ENCODE data around the gene BLNK. TPM values are rescaled to one million over a fixed set of nuclear protein-coding genes. Genes with fewer than 3 reads are reported as not detected.

BLNK gene
- total RNA-seq, 1 donor from 2014 or later, result not detected

GRCh38 chr10:96289218-96289910 lies 18.0 kb upstream of the BLNK start:
- intact Hi-C loops (cut with micrococcal nuclease), result no loop called here

- intact Hi-C loops (cut with micrococcal nuclease), result no loop called here
Measured at GRCh38 chr10:96288151-96288621, 16.8 kb upstream of the BLNK start.

GRCh38 chr10:96287392-96288105 lies 16.2 kb upstream of the BLNK start:
- intact Hi-C loops (cut with micrococcal nuclease), result no loop called here

GRCh38 chr10:96285331-96285752 lies 14.0 kb upstream of the BLNK start:
- intact Hi-C loops (cut with micrococcal nuclease), result no loop called here

- intact Hi-C loops (cut with micrococcal nuclease), result no loop called here
Measured at GRCh38 chr10:96283756-96284155, 12.4 kb upstream of the BLNK start.

GRCh38 chr10:96283351-96283750 lies 12.0 kb upstream of the BLNK start:
- intact Hi-C loops (cut with micrococcal nuclease), result no loop called here

- intact Hi-C loops (cut with micrococcal nuclease), result no loop called here
Measured at GRCh38 chr10:96281444-96282029, 10.2 kb upstream of the BLNK start.

GRCh38 chr10:96280859-96281258 lies 9.5 kb upstream of the BLNK start:
- intact Hi-C loops (cut with micrococcal nuclease), result no loop called here

- intact Hi-C loops (cut with micrococcal nuclease), result no loop called here
Measured at GRCh38 chr10:96279191-96279641, 7.8 kb upstream of the BLNK start.

- intact Hi-C loops (cut with micrococcal nuclease), result no loop called here
Measured at GRCh38 chr10:96276831-96277230, 5.5 kb upstream of the BLNK start.

- intact Hi-C loops (cut with micrococcal nuclease), result no loop called here
Measured at GRCh38 chr10:96276426-96276825, 5.1 kb upstream of the BLNK start.

- intact Hi-C loops (cut with micrococcal nuclease), result no loop called here
Measured at GRCh38 chr10:96275685-96276418, 4.5 kb upstream of the BLNK start.

GRCh38 chr10:96272316-96273280 lies 1.2 kb upstream of the BLNK start:
- intact Hi-C loops (cut with micrococcal nuclease), result no loop called here

GRCh38 chr10:96270571-96270970 lies 798 bp downstream of the BLNK start:
- intact Hi-C loops (cut with micrococcal nuclease), result no loop called here

GRCh38 chr10:96269438-96270300 lies 1.7 kb downstream of the BLNK start:
- intact Hi-C loops (cut with micrococcal nuclease), result no loop called here

- intact Hi-C loops (cut with micrococcal nuclease), result no loop called here
Measured at GRCh38 chr10:96268341-96268909, 2.9 kb downstream of the BLNK start.

- intact Hi-C loops (cut with micrococcal nuclease), result no loop called here
Measured at GRCh38 chr10:96267234-96267705, 4.1 kb downstream of the BLNK start.

- intact Hi-C loops (cut with micrococcal nuclease), result no loop called here
Measured at GRCh38 chr10:96266118-96266770, 5.1 kb downstream of the BLNK start.
